HUDEP-2 (cell line): Measurements from ENCODE around the gene ABCC5.
A peak's percentile ranks its signal among the peaks of the same experiment; 100 is the strongest.
"Not testable (repeated sequence)": the region's sequence is repeated elsewhere in the genome, so short reads cannot be mapped to it uniquely, and the experiment has no call there.

Experiments used
- DNase-seq, 76 experiments: peaks; one replicate each; lab custom pipeline; 2025; ENCODE audit not compliant: unreplicated experiment in 76 of 76; lab: John Stamatoyannopoulos, UW

ABCC5 gene

DNA sequence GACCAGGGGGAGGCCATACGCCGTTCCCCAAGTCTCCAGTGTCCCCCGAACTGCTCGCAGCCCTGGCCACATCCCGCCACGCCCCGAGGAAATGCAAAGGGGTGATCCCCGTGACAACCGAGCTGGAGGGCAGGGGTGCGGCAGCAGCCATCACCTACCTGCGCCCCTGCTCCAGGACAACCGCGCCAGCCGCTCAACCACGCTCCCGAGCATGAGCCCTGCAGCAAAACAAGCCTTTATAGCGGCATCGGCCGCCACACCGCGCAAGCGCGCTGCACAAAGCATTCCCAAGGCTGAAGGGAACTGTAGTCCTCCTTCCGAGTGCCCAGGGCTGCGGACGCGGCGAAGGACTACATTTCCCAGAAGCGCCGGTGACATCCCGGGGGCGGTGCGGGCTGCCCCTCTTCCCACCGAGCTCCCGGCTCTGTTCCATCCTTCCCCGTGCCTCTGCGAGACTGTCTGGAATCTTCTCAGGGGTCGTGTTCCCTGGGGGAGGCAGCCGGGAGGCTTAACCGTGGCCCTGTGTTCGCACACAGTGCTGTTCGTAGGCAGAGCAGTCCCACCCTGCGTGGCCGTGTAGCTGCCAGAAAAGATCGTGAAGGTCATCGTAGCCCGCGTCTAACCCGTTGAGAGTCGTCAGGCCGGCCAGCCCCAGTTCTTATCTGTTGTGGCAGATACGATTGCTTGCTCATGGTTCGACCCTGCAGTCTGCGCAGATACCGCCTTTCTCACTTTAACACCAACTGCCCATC is at the start of gene ABCC5:
ABCC5 (minus strand) TSS at position 213 of the 752 bp plus-strand sequence. CDS start 3,492 bp downstream, outside the sequence.
- DNase-seq: peak; percentile 40 to 97 (median 90)

DNA sequence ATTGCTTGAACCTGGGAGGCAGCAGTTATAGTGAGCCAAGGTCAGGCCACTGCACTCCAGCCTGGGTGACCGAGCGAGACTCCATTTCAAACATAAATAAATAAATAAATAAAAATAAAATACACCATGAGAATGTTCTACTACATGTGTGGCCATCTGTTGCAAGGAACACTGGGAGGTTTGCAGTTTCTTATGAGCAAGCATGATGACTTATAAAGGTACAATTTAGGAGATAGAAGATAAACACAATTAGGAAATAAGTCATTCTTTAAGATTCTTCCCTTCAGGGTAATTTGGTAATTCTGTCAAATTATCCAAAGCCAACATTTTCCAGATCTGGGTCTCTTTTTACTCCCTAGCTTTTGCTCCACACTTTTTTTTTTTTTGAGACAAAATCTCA is 48.5 kb upstream of the ABCC5 start:
- no peak for DNase-seq

- DNase-seq: no peak
Measured at GRCh38 chr3:184062637-184063036, 45.0 kb upstream of the ABCC5 start.

- DNase-seq: peak in 6 of 76 experiments; percentile 4 to 40 (median 10)
Measured at GRCh38 chr3:184059424-184059823, 41.7 kb upstream of the ABCC5 start.

DNA sequence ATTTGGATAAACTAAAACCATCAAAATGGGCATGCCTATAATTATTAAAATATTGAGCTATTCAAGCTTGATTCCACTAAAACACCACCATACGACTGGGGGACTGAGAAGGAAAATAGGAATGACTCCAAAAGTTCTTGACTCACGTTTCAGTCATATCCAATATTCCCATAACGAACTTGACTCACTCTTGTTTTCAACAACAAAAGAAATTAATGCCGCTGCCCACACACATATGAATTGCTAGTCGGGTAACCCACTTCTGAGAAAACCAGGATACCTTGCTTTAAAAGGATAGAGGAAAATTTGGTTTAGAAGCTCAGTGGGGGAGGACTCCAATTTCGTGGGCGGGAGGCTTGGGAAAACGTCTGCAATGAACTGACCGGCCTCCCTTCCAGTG is 40.3 kb upstream of the ABCC5 start:
- no peak for DNase-seq

GRCh38 chr3:184052767-184053166 is 35.1 kb upstream of the ABCC5 start, which contains the start of gene HTR3C:
HTR3C (plus strand) TSS chr3:184053047; CDS start chr3:184053081, 34 bp downstream.
- no peak for DNase-seq

DNA sequence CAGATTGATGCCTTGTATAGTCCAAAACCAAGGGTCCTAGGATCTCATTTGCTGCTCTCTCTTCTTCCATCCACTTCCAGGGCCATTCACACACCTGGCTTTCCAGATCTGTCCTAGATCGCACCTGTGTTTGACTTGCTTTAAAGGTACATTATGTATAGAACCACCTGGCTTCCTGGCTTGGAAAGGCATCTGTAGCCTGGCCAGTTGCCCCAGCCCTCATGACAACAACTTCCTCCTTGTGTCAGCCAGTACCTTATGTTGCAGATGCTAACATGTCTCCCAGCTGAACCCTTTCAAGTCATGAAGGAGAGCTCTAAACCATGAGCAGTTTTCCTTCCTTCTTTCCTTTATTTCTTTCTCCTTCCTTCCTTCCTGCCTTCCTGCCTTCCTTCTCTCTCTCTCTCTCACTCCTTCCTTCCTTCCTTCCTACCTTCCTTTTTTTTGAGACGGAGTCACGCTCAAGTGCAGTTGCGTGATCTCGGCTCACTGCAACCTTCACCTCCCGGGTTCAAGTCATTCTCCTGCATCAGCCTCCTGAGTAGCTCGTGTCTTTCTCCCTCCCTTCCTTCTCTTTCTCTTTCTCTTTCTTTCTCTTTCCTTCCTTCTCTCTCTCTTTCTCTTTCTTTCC is 32.6 kb upstream of the ABCC5 start:
- DNase-seq: no peak

DNA sequence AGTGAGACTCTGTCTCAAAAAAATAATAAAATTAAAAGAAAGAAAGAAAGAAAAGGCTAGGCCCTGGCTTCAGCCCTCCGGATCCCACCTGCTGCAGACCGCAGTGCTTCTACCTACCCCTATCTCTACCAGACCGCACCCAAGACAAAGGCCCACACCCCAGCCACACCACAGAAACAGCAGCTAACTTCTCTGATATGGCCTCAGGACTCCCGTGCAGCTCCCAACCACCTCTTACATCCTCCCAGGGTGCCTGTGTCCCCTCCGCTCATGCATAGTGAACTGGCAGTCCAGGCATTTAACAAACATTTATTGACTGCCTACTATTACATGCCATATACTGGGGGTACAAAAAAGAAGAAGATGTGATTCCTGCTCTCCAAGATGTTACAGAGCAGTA is 28.3 kb upstream of the ABCC5 start:
- peak in 12 of 76 experiments; percentile 2 to 31 (median 10) for DNase-seq

DNA sequence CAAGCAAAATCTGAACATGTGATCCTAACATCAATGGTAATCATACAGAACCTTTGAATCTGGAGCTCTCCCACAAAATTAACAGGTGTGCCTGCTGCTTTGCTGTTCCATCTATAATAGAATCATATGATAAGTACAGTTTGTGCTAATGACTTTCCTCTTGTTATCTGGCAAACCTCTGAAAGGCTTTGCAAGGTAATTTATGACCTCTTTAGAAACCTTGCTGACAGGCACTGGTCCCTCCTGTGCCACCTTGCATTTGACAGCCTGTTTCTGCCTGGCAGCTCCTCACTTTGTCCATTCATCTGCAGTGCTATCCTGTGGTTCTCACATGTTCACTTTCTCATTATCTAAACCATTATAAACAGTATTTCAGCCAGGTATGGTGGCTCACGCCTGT is 24.9 kb upstream of the ABCC5 start:
- DNase-seq: no peak

GRCh38 chr3:184040010-184040409 is 22.3 kb upstream of the ABCC5 start:
- peak in 17 of 76 experiments; percentile 5 to 55 (median 13) for DNase-seq

DNA sequence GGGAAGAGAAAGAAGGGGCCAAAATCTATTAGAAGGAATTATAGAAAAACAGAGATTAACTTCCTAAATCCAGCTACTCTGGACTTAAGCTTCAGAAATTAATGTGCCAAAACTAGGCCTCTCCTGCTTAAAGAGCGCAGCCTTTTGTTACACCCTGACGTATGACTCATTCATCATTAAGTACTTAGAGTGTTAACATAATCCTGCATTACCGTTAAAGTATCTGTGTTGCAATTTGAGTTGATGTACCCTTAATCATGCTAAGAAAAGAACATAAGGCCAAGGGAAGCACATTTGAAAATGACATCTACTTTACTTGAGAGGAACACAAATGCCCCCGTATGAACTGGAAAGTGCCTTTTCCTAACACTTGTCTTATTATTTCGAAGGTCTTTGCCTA is 21.7 kb upstream of the ABCC5 start:
- no peak for DNase-seq

GRCh38 chr3:184038307-184038706 is 20.6 kb upstream of the ABCC5 start:
- not testable (repeated sequence) for DNase-seq

DNA sequence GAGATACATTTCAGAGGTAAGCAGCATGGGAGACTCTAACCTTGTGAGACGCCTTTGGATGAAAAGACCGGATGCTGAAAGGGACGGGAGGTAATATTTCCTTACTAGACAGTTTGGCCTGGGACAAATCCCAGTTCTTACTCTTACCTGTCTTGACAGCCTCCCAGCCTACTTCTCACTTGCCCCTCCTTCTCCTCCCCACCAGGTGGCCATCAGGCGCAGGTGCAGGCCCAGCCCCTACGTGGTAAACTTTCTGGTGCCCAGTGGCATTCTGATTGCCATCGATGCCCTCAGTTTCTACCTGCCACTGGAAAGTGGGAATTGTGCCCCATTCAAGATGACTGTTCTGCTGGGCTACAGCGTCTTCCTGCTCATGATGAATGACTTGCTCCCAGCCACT is 20.1 kb upstream of the ABCC5 start:
- DNase-seq: no peak

- DNase-seq: no peak
Measured at GRCh38 chr3:184031187-184031792, 13.6 kb upstream of the ABCC5 start, which contains the start of gene HTR3D. HTR3D (plus strand) TSS chr3:184031742; CDS start chr3:184031742, 0 bp downstream.

- no peak for DNase-seq
Measured at GRCh38 chr3:184030536-184030935, 12.9 kb upstream of the ABCC5 start.

DNA sequence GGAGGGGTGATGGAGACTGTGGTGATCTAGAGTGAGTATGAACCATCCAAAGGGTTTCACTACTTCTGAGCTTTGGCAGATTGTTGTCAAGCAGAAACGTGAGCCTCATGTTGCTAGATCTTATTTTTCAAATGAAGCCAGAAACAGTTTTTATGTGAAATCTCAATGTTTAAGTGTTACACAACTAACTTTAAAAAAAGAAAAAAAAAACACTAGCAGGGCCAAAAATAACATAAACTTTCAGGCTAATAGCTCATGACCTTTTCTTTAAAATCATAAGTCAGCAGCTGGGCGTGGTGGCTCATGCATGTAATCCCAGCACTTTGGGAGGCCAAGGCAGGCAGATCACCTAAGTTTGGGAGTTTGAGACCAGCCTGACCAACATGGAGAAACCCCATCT is 11.8 kb upstream of the ABCC5 start:
- no peak for DNase-seq

GRCh38 chr3:184028275-184028890 is 10.7 kb upstream of the ABCC5 start:
- not testable (repeated sequence) for DNase-seq

DNA sequence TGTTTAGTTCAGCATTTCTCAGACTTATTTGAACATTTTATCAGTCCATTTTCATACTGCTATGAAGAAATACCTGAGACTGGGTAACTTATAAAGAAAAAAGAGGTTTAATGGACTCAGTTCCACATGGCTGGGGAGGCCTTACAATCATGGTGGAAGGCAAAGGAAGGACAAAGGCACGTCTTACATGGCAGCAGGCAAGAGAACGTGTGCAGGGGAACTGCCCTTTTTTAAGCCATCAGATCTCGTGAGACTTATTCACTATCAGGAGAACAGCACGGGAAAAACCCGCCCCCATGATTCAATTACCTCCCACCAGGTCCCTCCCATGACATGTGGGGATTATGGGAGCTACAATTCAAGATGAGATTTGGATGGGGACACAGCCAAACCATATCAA is 7.6 kb upstream of the ABCC5 start:
- DNase-seq: not testable (repeated sequence)

GRCh38 chr3:184022323-184022722 is 4.6 kb upstream of the ABCC5 start:
- no peak for DNase-seq

- DNase-seq: no peak
Measured at GRCh38 chr3:184018424-184018973, 815 bp upstream of the ABCC5 start.
